HepG2 (cell line): ENCODE measurements around the gene GAL3ST2. TPM values are rescaled to one million over a fixed set of nuclear protein-coding genes. Genes with fewer than 3 reads are reported as not detected.

Experiments used
- ATAC-seq: fragments of 200-7000 bp; cut with Tn5 transposase; 3 replicates; pipeline ENCODE4 v1.9.1; 2020; ENCODE audit warnings: mild to moderate bottlenecking, moderate library complexity
- BruUV-seq: library from RNA; stranded (reverse); fragments of 400-500 nt; replicated peaks from 2 replicates; lab custom pipeline; 2021; lab: Mats Ljungman, UMichigan
- CTCF ChIA-PET: fragments of 300-600 bp; formaldehyde crosslinking; extraction: SDS; loops from one replicate; lab custom pipeline; 2021; ENCODE audit warnings: low total read pairs, inconsistent platforms, low intra/inter-chr PET ratio; lab: Yijun Ruan, JAX
- POLR2A ChIA-PET: fragments of 350-600 bp; sonication (Branson Sonifier 250); formaldehyde crosslinking; loops from one replicate; lab custom pipeline; 2020; ENCODE audit warnings: antibody characterized with exemption, inconsistent platforms; lab: Yijun Ruan, JAX
- DNase-seq: peaks from one replicate; pipeline ENCODE4 v3.0.0-alpha.2; 2015; ENCODE audit warnings: low spot score
- FAIRE-seq: peaks from 3 replicates; lab custom pipeline; 2011; peaks lifted over from hg19 to GRCh38; lab: Jason Lieb, UNC
- H2AFZ ChIP-seq: one replicate; pipeline ENCODE4 v1.6.1; 2011; ENCODE audit warnings: low read length, inconsistent platforms
- H3K27ac ChIP-seq: fragments of 300-600 bp; 3 replicates; pipeline ENCODE4 v1.8.0; 2011; ENCODE audit warnings: mixed run types, mild to moderate bottlenecking, mixed read lengths, low read length, inconsistent platforms; ENCODE audit not compliant: insufficient read depth; ENCODE audit errors: extremely low read length
- H3K27me3 ChIP-seq, 2 experiments: fragments of 200-600 bp in 1 of 2; 2 replicates in 1 of 2; 3 replicates in 1 of 2; pipeline versions ENCODE4 v1.6.0 to v1.8.0; 2011; ENCODE audit warnings: low read length in 2 of 2, mild to moderate bottlenecking in 2 of 2, moderate library complexity in 2 of 2, inconsistent platforms in 1 of 2; ENCODE audit not compliant: insufficient read depth in 2 of 2, control insufficient read depth in 1 of 2
- H3K36me3 ChIP-seq, 2 experiments: fragments of 200-600 bp in 1 of 2; replicated peaks in 1 of 2; 2 replicates in 1 of 2; 3 replicates in 1 of 2; pipeline versions ENCODE4 v1.5.1 to v1.8.0; 2011; ENCODE audit warnings: low read length in 2 of 2, inconsistent platforms in 1 of 2; ENCODE audit not compliant: insufficient read depth in 2 of 2, control insufficient read depth in 1 of 2
- H3K4me1 ChIP-seq: 2 replicates; pipeline ENCODE4 v1.5.1; 2012; ENCODE audit warnings: low read length, inconsistent platforms; ENCODE audit not compliant: insufficient read depth
- H3K4me2 ChIP-seq: 2 replicates; pipeline ENCODE4 v1.6.0; 2011; ENCODE audit warnings: low read depth, low read length, inconsistent platforms
- H3K4me3 ChIP-seq, 3 experiments: fragments of 200-600 bp in 1 of 3; sonication (generic), shearing (Covaris generic) in 1 of 3; replicated peaks in 1 of 3; 2 replicates each; pipeline ENCODE4 v1.5.1; 2011 to 2016; ENCODE audit warnings: low read length in 3 of 3, inconsistent platforms in 2 of 3, low read depth in 2 of 3, mild to moderate bottlenecking in 2 of 3, control low read depth in 1 of 3, mixed read lengths in 1 of 3; ENCODE audit not compliant: insufficient read depth in 1 of 3
- H3K79me2 ChIP-seq: one replicate; pipeline ENCODE4 v1.6.1; 2011; ENCODE audit warnings: low read length, inconsistent platforms; ENCODE audit not compliant: insufficient read depth
- H3K9ac ChIP-seq: 2 replicates; pipeline ENCODE4 v1.6.0; 2011; ENCODE audit warnings: mild to moderate bottlenecking, low read depth, low read length, inconsistent platforms; ENCODE audit not compliant: insufficient read depth
- H3K9me3 ChIP-seq: 2 replicates; pipeline ENCODE4 v1.5.1; 2012; ENCODE audit warnings: mild to moderate bottlenecking, low read length
- H4K20me1 ChIP-seq: 2 replicates; pipeline ENCODE4 v1.6.0; 2011; ENCODE audit warnings: inconsistent platforms, mild to moderate bottlenecking, low read length, moderate library complexity; ENCODE audit not compliant: insufficient read depth
- ATF7 ChIP-seq, 2 experiments: fragments of 450-650 bp in 1 of 2; sonication (generic) in 1 of 2; formaldehyde crosslinking in 1 of 2; IDR thresholded peaks; 2 replicates each; pipeline versions ENCODE4 v1.4.0 to v1.6.1; 2016 to 2020; ENCODE audit warnings: antibody characterized with exemption in 1 of 2, mild to moderate bottlenecking in 1 of 2, missing genetic modification reagents in 1 of 2
- CREB1 ChIP-seq, 2 experiments: fragments of 450-650 bp in 1 of 2; IDR thresholded peaks; 2 replicates each; pipeline ENCODE4 v1.6.1; 2016 to 2017; ENCODE audit warnings: control low read depth in 1 of 2, mild to moderate bottlenecking in 1 of 2, missing compliant biosample characterization in 1 of 2, missing genetic modification characterization in 1 of 2
- FOXO1 ChIP-seq: sonication (generic); formaldehyde crosslinking; IDR thresholded peaks from 2 replicates; pipeline ENCODE4 v1.4.0; 2020; ENCODE audit warnings: missing genetic modification reagents
- HIVEP1 ChIP-seq: sonication (generic); formaldehyde crosslinking; IDR thresholded peaks from 2 replicates; pipeline ENCODE4 v1.4.0; 2020; ENCODE audit warnings: mild to moderate bottlenecking, missing genetic modification reagents
- HNRNPLL ChIP-seq: fragments of 200-400 bp; formaldehyde crosslinking; IDR thresholded peaks from 2 replicates; pipeline ENCODE4 v1.6.1; 2017; ENCODE audit warnings: mild to moderate bottlenecking, low read depth, low read length; ENCODE audit not compliant: poor library complexity, severe bottlenecking
- ZNF687 ChIP-seq: sonication (generic); formaldehyde crosslinking; IDR thresholded peaks from 2 replicates; pipeline ENCODE4 v1.5.1; 2020; ENCODE audit warnings: mild to moderate bottlenecking, missing genetic modification reagents, moderate library complexity
- WGBS: methylation state at CpG from one replicate; pipeline ENCODE4 v1.1.6; 2017; ENCODE audit warnings: low lambda C conversion rate; 5-methylcytosine and 5-hydroxymethylcytosine counted together
- in situ Hi-C: cut with HindIII; loops from 2 replicates; pipeline ENCODE4 v1.10.0; 2017; ENCODE audit warnings: low pct_unique_long_range_greater_than_20kb; ENCODE audit not compliant: extremely low pct_ligation_motif_present
- intact Hi-C: fragments of 100-400 bp; cut with micrococcal nuclease; formaldehyde crosslinking; loops from one replicate; pipeline ENCODE4 v1.10.0; 2022; ENCODE audit not compliant: unreplicated experiment
- polyA plus RNA-seq, 8 experiments: library from polyadenylated mRNA; depleted of rRNA in 3 of 8; stranded (reverse) in 7 of 8; unstranded in 1 of 8; fragments of >200 nt; fragmentation: Illumina TruSeq in 4 of 8; extraction: Trizol in 4 of 8; gene quantifications; 2 replicates each; pipeline versions ENCODE4 v1.2.1 to v1.2.3, GENCODE V29; 2011 to 2016; ENCODE audit warnings: low read depth in 4 of 8, missing spikeins in 1 of 8, mixed read lengths in 1 of 8; ENCODE audit not compliant: insufficient read depth in 1 of 8
- total RNA-seq, 5 experiments: library from RNA; depleted of rRNA; stranded (reverse); fragments of >200 nt; fragmentation: Illumina TruSeq; extraction: Trizol; gene quantifications; 2 replicates each; pipeline ENCODE4 v1.2.3, GENCODE V29; 2016; ENCODE audit warnings: low read depth in 1 of 5
- TF ChIP-seq, protein P1 (sequence below): sonication (generic); formaldehyde crosslinking; IDR thresholded peaks from 2 replicates; pipeline ENCODE4 v1.4.0; 2020; ENCODE audit warnings: mild to moderate bottlenecking, missing genetic modification reagents, borderline replicate concordance

Gene GAL3ST2
- total and polyA plus RNA-seq, 2 of the 13 experiments (the other 11 are each of a cell fraction or from before 2014, with no cell fraction given): 0.17 to 0.20 TPM

DNA sequence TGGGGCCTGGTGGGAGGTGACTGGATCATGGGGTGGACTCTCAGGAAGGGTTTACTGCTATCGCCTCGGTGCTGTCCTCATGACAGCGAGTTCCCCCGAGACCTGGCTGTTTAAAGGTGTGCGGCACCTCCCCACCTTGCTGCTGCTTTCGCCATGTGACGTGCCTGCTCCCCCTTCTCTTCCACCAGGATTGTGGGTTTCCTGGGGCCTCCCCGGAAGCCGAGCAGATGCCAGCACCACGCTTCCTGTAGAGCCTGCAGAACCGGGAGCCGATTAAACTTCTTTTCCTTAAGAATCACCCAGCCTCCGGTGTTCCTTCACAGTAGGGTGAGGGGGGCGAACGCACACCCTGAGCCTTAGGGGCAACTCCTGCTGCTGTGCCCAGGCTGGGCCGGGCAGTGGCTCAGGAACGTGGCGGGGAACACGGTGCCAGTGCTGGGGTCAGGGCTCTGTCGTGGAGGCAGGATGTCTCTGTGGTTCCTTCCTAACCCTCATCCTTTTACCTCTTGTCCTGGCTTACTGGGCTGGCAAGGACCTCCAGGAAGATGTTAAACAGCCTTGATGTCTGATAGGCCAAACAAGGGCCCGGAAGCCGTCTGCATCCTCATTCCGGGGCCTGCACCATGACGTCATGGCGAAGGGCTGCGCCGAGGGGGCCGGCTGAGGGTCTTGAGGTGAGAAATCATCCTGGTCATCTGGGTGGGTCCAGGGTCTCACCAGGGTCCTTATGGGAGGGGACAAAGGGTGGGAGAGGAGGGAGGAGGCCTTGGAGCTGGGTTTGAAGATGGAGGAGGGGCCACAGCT, 45.0 kb downstream of the GAL3ST2 start:
- H3K79me2 ChIP-seq: no peaks in the 10 kb centered on the region
- ChIA-PET POLR2A (interaction anchor here (1.1 kb wide), 1 partner anchor 13 kb away, joined by 5 read pairs; the partner anchor contains the start of gene NEU4), CTCF (no interaction called here)
- no peaks in the 10 kb centered on the region for H4K20me1 ChIP-seq
- no peaks in the 10 kb centered on the region for H3K36me3 ChIP-seq
- WGBS: 81% methylated on average over 28 of the region's 28 CpGs
- no peak overlapping the region for H3K27ac ChIP-seq
- H3K9me3 ChIP-seq: peaks cover 1% of the 10 kb centered on the region
- in situ Hi-C loops: no loop called here
- H3K27me3 ChIP-seq: peaks cover 0 to 8% of the 10 kb centered on the region in 2 experiments; a peak in 1 of 5 replicates
- no peak for ATAC-seq
- FAIRE-seq: no peak
- no peak for DNase-seq
- H2AFZ ChIP-seq: no peak overlapping the region
- TF ChIP-seq HIVEP1 (0 out of 2 replicates have a peak, but pooled peaks have one; percentile 17), HNRNPLL (peak; percentile 15), FOXO1 (CRISPR knock-in tag) (no peak), CREB1 (IDR thresholded peaks at IDR 0.05) (peak; percentile 89), CREB1 (CRISPR knock-in tag; IDR thresholded peaks at IDR 0.05) (no peak), ZNF687 (peak; percentile 14; the same call in 1 of the 2 replicates), ATF7 (IDR thresholded peaks at IDR 0.05) (peak; percentile 96), ATF7 (CRISPR knock-in tag; IDR thresholded peaks at IDR 0.05) (no peak)
- TF ChIP-seq, protein P1, sequence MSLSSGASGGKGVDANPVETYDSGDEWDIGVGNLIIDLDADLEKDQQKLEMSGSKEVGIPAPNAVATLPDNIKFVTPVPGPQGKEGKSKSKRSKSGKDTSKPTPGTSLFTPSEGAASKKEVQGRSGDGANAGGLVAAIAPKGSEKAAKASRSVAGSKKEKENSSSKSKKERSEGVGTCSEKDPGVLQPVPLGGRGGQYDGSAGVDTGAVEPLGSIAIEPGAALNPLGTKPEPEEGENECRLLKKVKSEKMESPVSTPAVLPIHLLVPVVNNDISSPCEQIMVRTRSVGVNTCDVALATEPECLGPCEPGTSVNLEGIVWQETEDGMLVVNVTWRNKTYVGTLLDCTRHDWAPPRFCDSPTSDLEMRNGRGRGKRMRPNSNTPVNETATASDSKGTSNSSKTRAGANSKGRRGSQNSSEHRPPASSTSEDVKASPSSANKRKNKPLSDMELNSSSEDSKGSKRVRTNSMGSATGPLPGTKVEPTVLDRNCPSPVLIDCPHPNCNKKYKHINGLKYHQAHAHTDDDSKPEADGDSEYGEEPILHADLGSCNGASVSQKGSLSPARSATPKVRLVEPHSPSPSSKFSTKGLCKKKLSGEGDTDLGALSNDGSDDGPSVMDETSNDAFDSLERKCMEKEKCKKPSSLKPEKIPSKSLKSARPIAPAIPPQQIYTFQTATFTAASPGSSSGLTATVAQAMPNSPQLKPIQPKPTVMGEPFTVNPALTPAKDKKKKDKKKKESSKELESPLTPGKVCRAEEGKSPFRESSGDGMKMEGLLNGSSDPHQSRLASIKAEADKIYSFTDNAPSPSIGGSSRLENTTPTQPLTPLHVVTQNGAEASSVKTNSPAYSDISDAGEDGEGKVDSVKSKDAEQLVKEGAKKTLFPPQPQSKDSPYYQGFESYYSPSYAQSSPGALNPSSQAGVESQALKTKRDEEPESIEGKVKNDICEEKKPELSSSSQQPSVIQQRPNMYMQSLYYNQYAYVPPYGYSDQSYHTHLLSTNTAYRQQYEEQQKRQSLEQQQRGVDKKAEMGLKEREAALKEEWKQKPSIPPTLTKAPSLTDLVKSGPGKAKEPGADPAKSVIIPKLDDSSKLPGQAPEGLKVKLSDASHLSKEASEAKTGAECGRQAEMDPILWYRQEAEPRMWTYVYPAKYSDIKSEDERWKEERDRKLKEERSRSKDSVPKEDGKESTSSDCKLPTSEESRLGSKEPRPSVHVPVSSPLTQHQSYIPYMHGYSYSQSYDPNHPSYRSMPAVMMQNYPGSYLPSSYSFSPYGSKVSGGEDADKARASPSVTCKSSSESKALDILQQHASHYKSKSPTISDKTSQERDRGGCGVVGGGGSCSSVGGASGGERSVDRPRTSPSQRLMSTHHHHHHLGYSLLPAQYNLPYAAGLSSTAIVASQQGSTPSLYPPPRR: no peak
- no peak overlapping the region for H3K4me2 ChIP-seq
- H3K4me1 ChIP-seq: peaks cover 27% of the 10 kb centered on the region
- no TSS peak for BruUV-seq
- H3K4me3 ChIP-seq: no peak overlapping the region
- no peak overlapping the region for H3K9ac ChIP-seq
- intact Hi-C loops: no loop called here
